SH-SY5Y (cell line): ENCODE measurements around the gene MAP3K2.

Source experiments
- GATA2 ChIP-seq: IDR thresholded peaks from 2 replicates; pipeline ENCODE4 v1.6.1; 2011; ENCODE audit warnings: mild to moderate bottlenecking, low read depth, low read length
- GATA3 ChIP-seq: IDR thresholded peaks from 2 replicates; pipeline ENCODE4 v1.6.1; 2011; ENCODE audit warnings: low read depth, mild to moderate bottlenecking, low read length, moderate library complexity

GRCh38 chr2:127423880-127424279, 36.1 kb upstream of the MAP3K2 start:
- TF ChIP-seq GATA2 (no peak), GATA3 (no peak)
